ENCODE results near the gene THSD4.

DNA sequence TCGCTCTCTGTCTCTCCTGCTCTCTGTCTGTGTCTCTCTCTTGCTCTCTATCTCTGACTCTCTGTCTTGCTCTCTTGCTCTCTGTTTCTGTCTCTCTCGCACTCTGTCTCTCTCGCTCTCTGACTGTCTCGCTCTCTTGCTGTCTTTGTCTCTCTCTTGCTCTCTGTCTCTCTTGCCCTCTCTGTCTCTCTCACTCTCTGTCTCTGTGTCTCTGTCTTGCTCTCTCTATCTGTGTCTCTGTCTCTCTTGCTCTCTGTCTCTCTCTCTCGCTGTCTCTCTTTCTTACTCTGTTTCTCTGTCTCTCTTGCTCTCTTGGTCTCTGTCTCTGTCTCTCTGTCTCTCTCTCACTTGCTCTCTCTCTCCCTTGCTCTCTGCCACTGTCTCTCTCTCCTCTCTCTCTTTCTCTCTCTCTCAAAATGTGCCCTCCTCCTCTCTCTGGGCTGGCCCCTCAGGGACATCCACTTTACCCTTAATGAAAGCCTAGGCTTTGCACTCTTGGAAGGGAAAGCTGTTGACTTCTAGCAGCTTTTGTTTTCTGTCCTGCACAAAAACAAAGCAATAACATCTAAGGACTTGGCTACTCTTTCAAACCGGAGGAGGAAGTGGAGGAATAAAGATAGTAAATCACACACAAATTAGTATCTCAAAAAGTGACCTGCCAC, 621.1 kb downstream of the THSD4 start:
- TF ChIP-seq, protein P1, sequence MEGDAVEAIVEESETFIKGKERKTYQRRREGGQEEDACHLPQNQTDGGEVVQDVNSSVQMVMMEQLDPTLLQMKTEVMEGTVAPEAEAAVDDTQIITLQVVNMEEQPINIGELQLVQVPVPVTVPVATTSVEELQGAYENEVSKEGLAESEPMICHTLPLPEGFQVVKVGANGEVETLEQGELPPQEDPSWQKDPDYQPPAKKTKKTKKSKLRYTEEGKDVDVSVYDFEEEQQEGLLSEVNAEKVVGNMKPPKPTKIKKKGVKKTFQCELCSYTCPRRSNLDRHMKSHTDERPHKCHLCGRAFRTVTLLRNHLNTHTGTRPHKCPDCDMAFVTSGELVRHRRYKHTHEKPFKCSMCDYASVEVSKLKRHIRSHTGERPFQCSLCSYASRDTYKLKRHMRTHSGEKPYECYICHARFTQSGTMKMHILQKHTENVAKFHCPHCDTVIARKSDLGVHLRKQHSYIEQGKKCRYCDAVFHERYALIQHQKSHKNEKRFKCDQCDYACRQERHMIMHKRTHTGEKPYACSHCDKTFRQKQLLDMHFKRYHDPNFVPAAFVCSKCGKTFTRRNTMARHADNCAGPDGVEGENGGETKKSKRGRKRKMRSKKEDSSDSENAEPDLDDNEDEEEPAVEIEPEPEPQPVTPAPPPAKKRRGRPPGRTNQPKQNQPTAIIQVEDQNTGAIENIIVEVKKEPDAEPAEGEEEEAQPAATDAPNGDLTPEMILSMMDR (conservative IDR thresholded peaks at IDR 0.05; ENCODE audit: low read length): no peak
- TF ChIP-seq EZH2phosphoT487 (IDR thresholded peaks at IDR 0.05; ENCODE audit: borderline replicate concordance): no peak

Data from Loucy (cell line).